CD4-positive, alpha-beta T cell (primary cell): ENCODE data around the gene ADGRD1. TPM values are rescaled to one million over a fixed set of nuclear protein-coding genes. Genes with fewer than 3 reads are reported as not detected.

Experiments
- ATAC-seq: fragments of 200-7000 bp; cut with Tn5 transposase; one replicate; pipeline ENCODE4 v1.10.0; 2022; ENCODE audit warnings: mild to moderate bottlenecking; ENCODE audit not compliant: poor library complexity
- CTCF ChIA-PET: fragments of 350-600 bp; sonication (Branson Sonifier 250); formaldehyde crosslinking; loops from one replicate; lab custom pipeline; 2021; ENCODE audit warnings: antibody characterized with exemption, inconsistent platforms; lab: Charles Lee
- POLR2A ChIA-PET: fragments of 350-600 bp; sonication (Branson Sonifier 250); formaldehyde crosslinking; loops from one replicate; lab custom pipeline; 2021; ENCODE audit warnings: antibody characterized with exemption, inconsistent platforms; lab: Charles Lee
- DNase-seq, 14 experiments: peaks; one replicate each; pipeline ENCODE4 v3.0.0-alpha.2; 2013 to 2020; ENCODE audit warnings: mixed read lengths in 2 of 14
- H3K27ac ChIP-seq, 2 donors: one replicate each; pipeline versions ENCODE4 v1.5.1 to v1.7.0; 2013; ENCODE audit warnings: low read length in 2 of 2, low read depth in 1 of 2, mild to moderate bottlenecking in 1 of 2
- H3K27me3 ChIP-seq, 2 experiments: 1 replicate in 1 of 2; 2 replicates in 1 of 2; pipeline versions ENCODE4 v1.6.1 to v1.7.0; 2013; ENCODE audit warnings: low read length in 2 of 2, control low read depth in 1 of 2, mild to moderate bottlenecking in 1 of 2, moderate library complexity in 1 of 2; ENCODE audit not compliant: insufficient read depth in 2 of 2, control insufficient read depth in 1 of 2
- H3K36me3 ChIP-seq: one replicate; pipeline ENCODE4 v1.6.1; 2013; ENCODE audit warnings: low read length, control low read depth; ENCODE audit not compliant: insufficient read depth
- H3K4me1 ChIP-seq: one replicate; pipeline ENCODE4 v1.6.1; 2013; ENCODE audit warnings: low read length, control low read depth; ENCODE audit not compliant: insufficient read depth
- H3K4me3 ChIP-seq: one replicate; pipeline ENCODE4 v1.5.1; 2013; ENCODE audit warnings: mild to moderate bottlenecking, low read length, moderate library complexity
- H3K9me3 ChIP-seq, 2 experiments: 1 replicate in 1 of 2; 2 replicates in 1 of 2; pipeline versions ENCODE4 v1.6.1 to v1.7.0; 2013; ENCODE audit warnings: low read length in 2 of 2, mild to moderate bottlenecking in 2 of 2, control low read depth in 1 of 2, moderate library complexity in 1 of 2; ENCODE audit not compliant: control insufficient read depth in 1 of 2, insufficient read depth in 1 of 2
- H3K27ac Mint-ChIP-seq: one replicate; pipeline ENCODE4 v1.8.0; 2020; ENCODE audit warnings: mixed read lengths
- H3K27me3 Mint-ChIP-seq: one replicate; pipeline ENCODE4 v1.8.0; 2021; ENCODE audit warnings: mixed read lengths
- H3K36me3 Mint-ChIP-seq: one replicate; pipeline ENCODE4 v1.8.0; 2021; ENCODE audit warnings: low read depth, mixed read lengths
- H3K4me1 Mint-ChIP-seq: one replicate; pipeline ENCODE4 v1.8.0; 2021; ENCODE audit warnings: low read depth, mixed read lengths
- H3K4me3 Mint-ChIP-seq: one replicate; pipeline ENCODE4 v1.8.0; 2020; ENCODE audit warnings: mild to moderate bottlenecking, mixed read lengths
- H3K9me3 Mint-ChIP-seq: one replicate; pipeline ENCODE4 v1.8.0; 2020; ENCODE audit warnings: mixed read lengths
- CTCF ChIP-seq: fragments of 200-600 bp; IDR thresholded peaks from one replicate; pipeline ENCODE4 v1.8.0; 2022; ENCODE audit warnings: antibody characterized with exemption, mild to moderate bottlenecking
- intact Hi-C, 2 experiments: fragments of 100-400 bp; cut with DNase I in 1 of 2; cut with micrococcal nuclease in 1 of 2; formaldehyde crosslinking; loops; one replicate each; pipeline versions ENCODE4 v1.15.1 to v1.9.0; 2023 to 2025; cut with DNase I, micrococcal nuclease
- total RNA-seq, 174 experiments: library from RNA in 2 of 174; stranded (reverse) in 2 of 174; gene quantifications; one replicate each; pipeline ENCODE4 v1.2.3 and lab custom pipeline; 2021 to 2026

ADGRD1 gene
- total RNA-seq, 2 experiments from 2014 or later, result 0.22 TPM; not detected in 1

- CTCF ChIA-PET, result no interaction called here
- H3K9me3 ChIP-seq, result no peaks in the 10 kb centered on the region
- H3K9me3 Mint-ChIP-seq, result no peaks in the 10 kb centered on the region
- no peaks in the 10 kb centered on the region for H3K27me3 Mint-ChIP-seq
- H3K36me3 Mint-ChIP-seq, result no peaks in the 10 kb centered on the region
- H3K27ac ChIP-seq, result no peak overlapping the region
- no peak for TF ChIP-seq CTCF
- H3K36me3 ChIP-seq, result no peaks in the 10 kb centered on the region
- no peaks in the 10 kb centered on the region for H3K27me3 ChIP-seq
- ATAC-seq (no peak), DNase-seq (no peak)
- no peak overlapping the region for H3K27ac Mint-ChIP-seq
- no peak overlapping the region for H3K4me3 Mint-ChIP-seq
- intact Hi-C loops, result loop anchor here in 1 of 2 experiments (5.0 kb wide), 1 partner anchor 368 kb away; no protein-coding TSS in a partner anchor
- H3K4me3 ChIP-seq, result no peak overlapping the region
- no peaks in the 10 kb centered on the region for H3K4me1 Mint-ChIP-seq
- H3K4me1 ChIP-seq, result peaks cover 6% of the 10 kb centered on the region
- POLR2A ChIA-PET, result no interaction called here
Measured at GRCh38 chr12:131130311-131130911, 176.7 kb downstream of the ADGRD1 start.

- Histone ChIP-seq H3K4me3 (no peak overlapping the region), H3K36me3 (no peaks in the 10 kb centered on the region), H3K4me1 (peaks cover 6% of the 10 kb centered on the region), H3K27ac (no peak overlapping the region), H3K9me3 (peaks cover 0 to 4% of the 10 kb centered on the region in 2 experiments), H3K27me3 (no peaks in the 10 kb centered on the region)
- intact Hi-C loops, result loop anchor here in 1 of 2 experiments (5.0 kb wide), 1 partner anchor 369 kb away; no protein-coding TSS in a partner anchor
- Mint-ChIP-seq H3K4me1 (no peaks in the 10 kb centered on the region), H3K27ac (no peak overlapping the region), H3K4me3 (no peak overlapping the region), H3K27me3 (no peaks in the 10 kb centered on the region), H3K36me3 (no peaks in the 10 kb centered on the region), H3K9me3 (no peaks in the 10 kb centered on the region)
- ChIA-PET POLR2A (interaction anchor here (1.4 kb wide), 1 partner anchor 25 kb away, joined by 6 read pairs; no protein-coding TSS in a partner anchor), CTCF (interaction anchor here (2.5 kb wide), 1 partner anchor 26 kb away, joined by 35 read pairs; no protein-coding TSS in a partner anchor)
- TF ChIP-seq CTCF, result no peak
- DNase-seq (no peak), ATAC-seq (no peak)
Measured at GRCh38 chr12:131131077-131131807, 177.5 kb downstream of the ADGRD1 start.

GRCh38 chr12:131131808-131132117 lies 178.1 kb downstream of the ADGRD1 start:
- H3K4me1 Mint-ChIP-seq, result no peaks in the 10 kb centered on the region
- TF ChIP-seq CTCF, result no peak
- intact Hi-C loops, result loop anchor here (1.0 to 5.0 kb wide), 5 partner anchors 27 to 370 kb away; no protein-coding TSS in a partner anchor
- Histone ChIP-seq H3K9me3 (peaks cover 0 to 4% of the 10 kb centered on the region in 2 experiments), H3K4me1 (peaks cover 6% of the 10 kb centered on the region), H3K36me3 (no peaks in the 10 kb centered on the region), H3K4me3 (no peak overlapping the region), H3K27me3 (no peaks in the 10 kb centered on the region), H3K27ac (no peak overlapping the region)
- no peak for DNase-seq
- no peak overlapping the region for H3K27ac Mint-ChIP-seq
- no peaks in the 10 kb centered on the region for H3K27me3 Mint-ChIP-seq
- ATAC-seq, result no peak
- no peaks in the 10 kb centered on the region for H3K36me3 Mint-ChIP-seq
- H3K9me3 Mint-ChIP-seq, result no peaks in the 10 kb centered on the region
- no peak overlapping the region for H3K4me3 Mint-ChIP-seq
- ChIA-PET CTCF (interaction anchor here (0.8 to 2.5 kb wide), 5 partner anchors 11 to 308 kb away, joined by 4 to 35 read pairs (median 4); no protein-coding TSS in a partner anchor), POLR2A (interaction anchor here (1.4 kb wide), 1 partner anchor 26 kb away, joined by 6 read pairs; no protein-coding TSS in a partner anchor)
